Breast epithelium (tissue), 4 donors: ENCODE results near the gene PGAM5. TPM values are rescaled to one million over a fixed set of nuclear protein-coding genes. Genes with fewer than 3 reads are reported as not detected.

ENCODE experiments used
- DNase-seq, 2 donors: peaks; one replicate each; pipeline ENCODE4 v3.0.0-alpha.2; 2019; ENCODE audit warnings: low spot score in 2 of 2
- H3K27ac ChIP-seq, 2 donors: fragments of 200-600 bp; sonication (generic) in 1 of 2; one replicate each; pipeline ENCODE4 v1.5.1; 2016 to 2019; ENCODE audit warnings: mild to moderate bottlenecking in 1 of 2
- H3K27me3 ChIP-seq, 2 donors: fragments of 200-600 bp; sonication (generic) in 1 of 2; one replicate each; pipeline versions ENCODE4 v1.5.1 to v1.6.0; 2017 to 2019; ENCODE audit warnings: control low read depth in 1 of 2, mild to moderate bottlenecking in 1 of 2
- H3K36me3 ChIP-seq: fragments of 200-600 bp; one replicate; pipeline ENCODE4 v1.5.1; 2019
- H3K4me1 ChIP-seq, 2 donors: fragments of 200-600 bp; sonication (generic); one replicate each; pipeline ENCODE4 v1.5.1; 2016 to 2019; ENCODE audit warnings: control low read depth in 1 of 2
- H3K4me3 ChIP-seq, 3 donors: fragments of 200-600 bp; sonication (generic); 1 replicate in 2 of 3; 2 replicates in 1 of 3; pipeline ENCODE4 v1.5.1; 2016 to 2019; ENCODE audit warnings: mild to moderate bottlenecking in 3 of 3, moderate library complexity in 2 of 3
- H3K9me3 ChIP-seq, 2 donors: fragments of 200-600 bp; sonication (generic) in 1 of 2; one replicate each; pipeline ENCODE4 v1.5.1; 2016 to 2019; ENCODE audit warnings: control low read depth in 1 of 2
- POLR2A ChIP-seq: fragments of 450-650 bp; IDR thresholded peaks from one replicate; pipeline ENCODE4 v1.6.1; 2016; ENCODE audit warnings: antibody characterized with exemption, mild to moderate bottlenecking, moderate library complexity
- POLR2AphosphoS5 ChIP-seq, 3 donors: sonication (generic); formaldehyde crosslinking; IDR thresholded peaks; one replicate each; pipeline ENCODE4 v1.6.1; 2017; ENCODE audit warnings: antibody characterized with exemption in 3 of 3
- intact Hi-C: fragments of 100-400 bp; cut with DNase I; formaldehyde crosslinking; loops from one replicate; pipeline ENCODE4 v1.15.1; 2023; ENCODE audit warnings: low total_unique reads
- total RNA-seq, 3 donors: library from RNA; depleted of rRNA; stranded (reverse); fragments of >200 nt; gene quantifications; one replicate each; pipeline ENCODE4 v1.1.0, GENCODE V29; 2016
- TF ChIP-seq, protein P1 (sequence below), 3 donors: fragments of 450-650 bp; IDR thresholded peaks; one replicate each; pipeline ENCODE4 v1.5.1; 2016 to 2017; ENCODE audit warnings: antibody characterized with exemption in 3 of 3, mild to moderate bottlenecking in 3 of 3, moderate library complexity in 3 of 3

PGAM5 gene
- total RNA-seq, 3 donors from 2014 or later = 20.2 to 38.0 (median 22.8) TPM

DNA sequence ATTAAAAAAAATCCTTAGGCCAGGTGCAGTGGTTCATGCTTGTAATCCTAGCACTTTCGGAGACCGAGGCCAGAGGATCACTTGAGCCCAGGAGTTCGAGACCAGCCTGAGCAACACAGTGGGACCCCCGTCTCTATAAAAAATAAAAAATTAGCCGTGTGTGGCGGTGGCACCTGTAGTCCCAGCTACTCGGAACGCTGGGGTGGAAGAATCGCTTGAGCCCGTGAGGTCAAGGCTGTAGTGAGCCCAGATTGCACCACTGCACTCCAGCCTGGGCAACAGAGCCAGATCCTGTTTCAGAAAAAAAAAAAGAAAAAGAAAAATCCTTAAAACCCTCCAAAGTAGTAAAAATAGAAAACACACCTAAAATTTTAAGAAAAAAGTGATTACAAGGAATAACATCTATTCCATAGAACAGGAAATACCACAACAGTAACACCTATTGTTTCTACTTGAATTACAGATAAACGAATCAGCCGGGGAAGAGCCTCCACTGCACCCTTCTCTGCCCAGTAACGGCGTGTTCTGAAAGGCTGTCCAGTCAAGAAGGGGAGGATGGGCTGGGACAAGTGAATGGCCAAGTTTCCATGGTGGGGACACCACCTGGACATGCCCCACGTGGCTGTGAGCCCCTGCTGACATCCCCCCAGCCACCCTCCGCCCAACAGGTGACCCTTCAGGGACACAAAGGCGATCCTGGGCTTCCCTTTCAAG lies 41.3 kb upstream of the PGAM5 start:
- Histone ChIP-seq H3K4me1 (no peaks in the 10 kb centered on the region), H3K27ac (no peak overlapping the region), H3K4me3 (no peak overlapping the region), H3K36me3 (peaks cover 8% of the 10 kb centered on the region), H3K9me3 (no peaks in the 10 kb centered on the region), H3K27me3 (no peaks in the 10 kb centered on the region)
- intact Hi-C loops = no loop called here
- no peak for DNase-seq
- TF ChIP-seq POLR2AphosphoS5 (IDR thresholded peaks at IDR 0.05) (no peak), POLR2A (no peak)
- TF ChIP-seq, protein P1, sequence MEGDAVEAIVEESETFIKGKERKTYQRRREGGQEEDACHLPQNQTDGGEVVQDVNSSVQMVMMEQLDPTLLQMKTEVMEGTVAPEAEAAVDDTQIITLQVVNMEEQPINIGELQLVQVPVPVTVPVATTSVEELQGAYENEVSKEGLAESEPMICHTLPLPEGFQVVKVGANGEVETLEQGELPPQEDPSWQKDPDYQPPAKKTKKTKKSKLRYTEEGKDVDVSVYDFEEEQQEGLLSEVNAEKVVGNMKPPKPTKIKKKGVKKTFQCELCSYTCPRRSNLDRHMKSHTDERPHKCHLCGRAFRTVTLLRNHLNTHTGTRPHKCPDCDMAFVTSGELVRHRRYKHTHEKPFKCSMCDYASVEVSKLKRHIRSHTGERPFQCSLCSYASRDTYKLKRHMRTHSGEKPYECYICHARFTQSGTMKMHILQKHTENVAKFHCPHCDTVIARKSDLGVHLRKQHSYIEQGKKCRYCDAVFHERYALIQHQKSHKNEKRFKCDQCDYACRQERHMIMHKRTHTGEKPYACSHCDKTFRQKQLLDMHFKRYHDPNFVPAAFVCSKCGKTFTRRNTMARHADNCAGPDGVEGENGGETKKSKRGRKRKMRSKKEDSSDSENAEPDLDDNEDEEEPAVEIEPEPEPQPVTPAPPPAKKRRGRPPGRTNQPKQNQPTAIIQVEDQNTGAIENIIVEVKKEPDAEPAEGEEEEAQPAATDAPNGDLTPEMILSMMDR (IDR thresholded peaks at IDR 0.05) = no peak

DNA sequence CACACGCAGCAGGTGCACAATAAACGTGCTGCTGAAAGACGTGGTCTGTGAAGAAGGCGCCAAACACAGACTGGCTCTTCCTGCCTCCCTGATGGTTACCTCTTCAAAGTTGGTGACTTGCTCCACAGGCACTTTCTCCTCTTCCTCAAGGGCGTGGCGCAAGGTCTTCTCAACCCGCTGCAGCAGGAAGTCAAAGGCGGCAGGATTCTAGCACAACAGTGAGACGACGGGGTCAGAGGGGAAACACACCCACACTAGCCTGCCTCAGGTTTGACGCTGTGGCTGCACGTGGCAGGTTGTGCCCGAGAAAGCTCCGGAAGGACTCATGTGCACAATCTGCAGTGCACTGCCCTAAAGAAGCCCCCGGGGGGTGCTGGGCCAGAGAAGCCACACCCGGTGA lies 38.5 kb upstream of the PGAM5 start:
- H3K4me1 ChIP-seq = no peaks in the 10 kb centered on the region
- H3K27me3 ChIP-seq = no peaks in the 10 kb centered on the region
- H3K4me3 ChIP-seq = no peak overlapping the region
- H3K9me3 ChIP-seq = no peaks in the 10 kb centered on the region
- H3K36me3 ChIP-seq = peaks cover 12% of the 10 kb centered on the region
- intact Hi-C loops = no loop called here
- no peak for DNase-seq
- H3K27ac ChIP-seq = no peak overlapping the region
- TF ChIP-seq, protein P1 (IDR thresholded peaks at IDR 0.05) = no peak
- TF ChIP-seq POLR2AphosphoS5 (IDR thresholded peaks at IDR 0.05) = no peak
- no peak for TF ChIP-seq POLR2A

GRCh38 chr12:132672678-132673077 lies 38.0 kb upstream of the PGAM5 start:
- Histone ChIP-seq H3K27ac (no peak overlapping the region), H3K27me3 (no peaks in the 10 kb centered on the region), H3K4me1 (no peaks in the 10 kb centered on the region), H3K4me3 (no peak overlapping the region), H3K36me3 (peaks cover 12% of the 10 kb centered on the region), H3K9me3 (no peaks in the 10 kb centered on the region)
- DNase-seq = no peak
- TF ChIP-seq, protein P1 (IDR thresholded peaks at IDR 0.05) = no peak
- TF ChIP-seq POLR2AphosphoS5 (IDR thresholded peaks at IDR 0.05) (no peak), POLR2A (no peak)
- intact Hi-C loops = no loop called here

- no peak overlapping the region for H3K4me3 ChIP-seq
- no peaks in the 10 kb centered on the region for H3K9me3 ChIP-seq
- H3K27me3 ChIP-seq = no peaks in the 10 kb centered on the region
- no peaks in the 10 kb centered on the region for H3K4me1 ChIP-seq
- no peak overlapping the region for H3K27ac ChIP-seq
- intact Hi-C loops = no loop called here
- TF ChIP-seq, protein P1 (IDR thresholded peaks at IDR 0.05) = no peak
- TF ChIP-seq POLR2A (no peak), POLR2AphosphoS5 (IDR thresholded peaks at IDR 0.05) (no peak)
- no peak for DNase-seq
- H3K36me3 ChIP-seq = peaks cover 12% of the 10 kb centered on the region
Observed at GRCh38 chr12:132673288-132674179, 37.1 kb upstream of the PGAM5 start.

GRCh38 chr12:132674561-132674960 lies 36.1 kb upstream of the PGAM5 start:
- DNase-seq = no peak
- no peak overlapping the region for H3K27ac ChIP-seq
- no peaks in the 10 kb centered on the region for H3K27me3 ChIP-seq
- no peak overlapping the region for H3K4me3 ChIP-seq
- peaks cover 12% of the 10 kb centered on the region for H3K36me3 ChIP-seq
- no peaks in the 10 kb centered on the region for H3K4me1 ChIP-seq
- H3K9me3 ChIP-seq = no peaks in the 10 kb centered on the region
- TF ChIP-seq POLR2AphosphoS5 (IDR thresholded peaks at IDR 0.05) (no peak), POLR2A (no peak)
- TF ChIP-seq, protein P1 (IDR thresholded peaks at IDR 0.05) = no peak
- intact Hi-C loops = no loop called here
